Astrocyte of the spinal cord (primary cell): ENCODE measurements around the gene SDR42E2.

Experiments
- DNase-seq: peaks from one replicate; pipeline ENCODE4 v3.0.0; 2011; ENCODE audit warnings: low read depth, low spot score
- H3K4me3 ChIP-seq: 2 replicates; pipeline ENCODE4 v1.5.1; 2011; ENCODE audit warnings: low read depth, mild to moderate bottlenecking, low read length, moderate library complexity
- CTCF ChIP-seq: IDR thresholded peaks from 2 replicates; pipeline ENCODE4 v1.5.1; 2012; ENCODE audit warnings: low read depth, mild to moderate bottlenecking, low read length, inconsistent platforms
- in situ Hi-C: cut with HindIII; loops from 2 replicates; pipeline ENCODE4 v1.10.0; 2017; ENCODE audit warnings: low sequenced_read_pairs

SDR42E2 gene

GRCh38 chr16:22161999-22162655 is at the start of gene SDR42E2:
SDR42E2 (plus strand) TSS chr16:22162506; CDS start chr16:22165583, 3,077 bp downstream.
- no peak within 1 kb of the TSS for H3K4me3 ChIP-seq
- no peak for DNase-seq
- in situ Hi-C loops: no loop called here
- no peak for TF ChIP-seq CTCF

GRCh38 chr16:22116095-22116700 is 46.1 kb upstream of the SDR42E2 start:
- no peak overlapping the region for H3K4me3 ChIP-seq
- no peak for TF ChIP-seq CTCF
- in situ Hi-C loops: no loop called here
- DNase-seq: no peak

DNA sequence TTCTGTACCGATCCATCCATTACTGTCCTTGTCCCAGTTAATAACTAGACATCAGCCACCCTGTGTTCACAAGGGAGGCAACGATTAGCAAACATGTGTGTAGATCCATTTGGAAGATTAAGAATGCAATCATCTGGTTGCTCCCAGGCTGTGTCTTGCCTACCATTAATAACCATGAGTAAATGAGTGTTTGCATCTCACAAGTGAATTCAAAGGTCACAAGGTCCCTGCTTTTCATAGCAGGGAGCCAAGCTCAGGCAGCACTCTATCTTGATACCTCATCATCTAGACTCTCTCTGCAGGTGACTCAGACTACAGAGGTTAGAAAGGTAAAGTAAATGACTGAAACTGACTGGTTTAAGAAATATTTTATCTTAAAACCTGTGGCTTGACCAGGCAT is 44.7 kb upstream of the SDR42E2 start:
- in situ Hi-C loops: no loop called here
- no peak for DNase-seq
- no peak overlapping the region for H3K4me3 ChIP-seq
- TF ChIP-seq CTCF: no peak

DNA sequence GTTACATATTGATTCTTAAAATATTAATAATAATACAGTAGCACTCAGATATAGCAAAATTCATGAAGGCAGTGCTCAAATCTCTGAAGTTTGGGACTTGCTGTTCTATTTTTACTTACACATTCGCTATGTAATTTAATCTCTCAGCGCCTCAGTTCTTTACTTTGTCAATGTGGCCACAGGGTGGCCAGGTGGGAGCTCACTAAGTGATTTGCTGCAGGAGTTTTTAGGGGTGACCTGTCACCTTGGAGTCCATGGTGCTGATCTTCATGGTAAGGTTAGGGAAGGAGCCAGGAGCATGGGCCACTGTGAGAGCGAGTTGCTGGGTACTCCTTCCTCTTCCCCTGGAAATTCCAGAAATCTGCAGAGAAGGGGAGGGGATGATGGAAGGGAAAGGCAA is 41.9 kb upstream of the SDR42E2 start:
- no peak overlapping the region for H3K4me3 ChIP-seq
- TF ChIP-seq CTCF: no peak
- in situ Hi-C loops: no loop called here
- no peak for DNase-seq

GRCh38 chr16:22122239-22122638 is 40.1 kb upstream of the SDR42E2 start:
- no peak for DNase-seq
- in situ Hi-C loops: no loop called here
- no peak for TF ChIP-seq CTCF
- H3K4me3 ChIP-seq: no peak overlapping the region

DNA sequence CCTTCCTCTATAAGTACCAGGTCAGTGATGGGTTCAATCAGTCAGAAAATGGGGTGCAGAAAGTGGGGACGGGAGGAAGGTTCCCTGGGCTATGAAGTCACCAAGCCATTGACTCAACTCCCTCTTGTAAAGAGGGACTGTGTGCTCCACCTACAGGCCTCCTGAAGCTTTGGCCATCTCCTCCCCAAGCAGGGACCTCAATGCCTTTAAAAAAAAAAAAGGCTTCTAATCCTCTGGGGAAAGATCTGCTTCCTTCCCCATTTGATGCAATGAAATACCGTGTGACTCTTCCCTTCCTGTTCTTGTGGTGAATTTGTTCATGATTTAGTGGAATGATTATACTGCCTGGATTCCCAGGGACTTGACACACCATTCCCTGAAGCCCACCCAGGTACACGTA is 39.2 kb upstream of the SDR42E2 start:
- H3K4me3 ChIP-seq: no peak overlapping the region
- no peak for DNase-seq
- in situ Hi-C loops: no loop called here
- TF ChIP-seq CTCF: no peak
